Stomach smooth muscle (tissue), 2 donors: ENCODE data around the gene CFAP69.
"Not testable (repeated sequence)": the region's sequence is repeated elsewhere in the genome, so short reads cannot be mapped to it uniquely, and the experiment has no call there.

Experiments used
- H3K27ac ChIP-seq: one replicate; pipeline ENCODE4 v1.7.0; 2013; ENCODE audit warnings: mild to moderate bottlenecking, low read length, inconsistent platforms
- H3K27me3 ChIP-seq, 2 donors: one replicate each; pipeline ENCODE4 v1.7.0; 2013; ENCODE audit warnings: low read length in 2 of 2; ENCODE audit not compliant: insufficient read depth in 2 of 2, control insufficient read depth in 1 of 2
- H3K36me3 ChIP-seq, 2 donors: one replicate each; pipeline ENCODE4 v1.7.0; 2013; ENCODE audit warnings: low read length in 2 of 2; ENCODE audit not compliant: control insufficient read depth in 2 of 2, insufficient read depth in 2 of 2
- H3K4me1 ChIP-seq: one replicate; pipeline ENCODE4 v1.7.0; 2013; ENCODE audit warnings: low read length; ENCODE audit not compliant: control insufficient read depth, insufficient read depth
- H3K4me3 ChIP-seq, 2 donors: one replicate each; pipeline ENCODE4 v1.7.0; 2013; ENCODE audit warnings: low read length in 2 of 2
- H3K9ac ChIP-seq, 2 donors: one replicate each; pipeline ENCODE4 v1.7.0; 2013; ENCODE audit warnings: low read length in 2 of 2, mild to moderate bottlenecking in 1 of 2
- H3K9me3 ChIP-seq, 2 donors: one replicate each; pipeline ENCODE4 v1.7.0; 2013; ENCODE audit warnings: low read length in 2 of 2; ENCODE audit not compliant: control insufficient read depth in 2 of 2
- donor health status: healthy.
- donor health status: Pancreatic carcinoma.

The CFAP69 gene

DNA sequence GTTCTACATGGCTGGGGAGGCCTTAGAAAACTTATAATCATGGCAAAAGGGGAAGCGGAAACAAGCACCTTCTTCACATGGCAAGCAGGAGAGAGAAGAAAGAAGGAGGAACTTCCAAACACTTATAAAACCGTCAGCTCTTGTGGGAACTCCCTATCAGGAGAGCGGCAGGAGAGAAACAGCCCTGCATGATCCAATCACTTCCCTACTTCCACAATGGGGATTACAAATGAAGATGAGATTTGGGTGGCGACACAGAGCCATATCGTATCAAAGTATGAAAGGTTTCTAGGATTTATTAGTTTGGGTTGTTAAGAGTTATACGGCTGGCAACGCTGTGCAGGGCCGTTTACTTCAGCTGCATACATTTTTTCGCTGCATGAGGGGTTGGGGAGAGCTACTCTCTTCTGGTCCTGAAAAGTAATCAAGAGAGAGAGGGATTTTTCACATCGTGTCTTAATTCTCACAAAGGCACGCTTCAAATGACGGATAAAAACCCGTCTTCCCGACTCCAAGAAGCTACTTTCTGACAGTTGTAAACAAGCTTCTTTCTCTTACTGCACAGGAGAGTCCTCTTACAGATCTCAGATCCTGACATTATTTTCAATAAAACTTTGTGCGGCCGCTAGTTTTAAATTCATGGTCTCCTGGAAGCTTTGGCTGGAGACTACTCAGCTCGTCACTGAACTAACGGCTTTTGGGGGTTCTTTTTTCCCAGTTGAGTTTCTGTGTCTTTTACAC lies 100.8 kb downstream of the CFAP69 start:
- Histone ChIP-seq H3K9me3 (no peaks in the 10 kb centered on the region), H3K36me3 (no peaks in the 10 kb centered on the region), H3K4me1 (no peaks in the 10 kb centered on the region), H3K9ac (peak overlapping the region; percentile 78 to 99), H3K4me3 (peak overlapping the region; percentile 64 to 99), H3K27ac (peak overlapping the region; percentile 78), H3K27me3 (no peaks in the 10 kb centered on the region)

DNA sequence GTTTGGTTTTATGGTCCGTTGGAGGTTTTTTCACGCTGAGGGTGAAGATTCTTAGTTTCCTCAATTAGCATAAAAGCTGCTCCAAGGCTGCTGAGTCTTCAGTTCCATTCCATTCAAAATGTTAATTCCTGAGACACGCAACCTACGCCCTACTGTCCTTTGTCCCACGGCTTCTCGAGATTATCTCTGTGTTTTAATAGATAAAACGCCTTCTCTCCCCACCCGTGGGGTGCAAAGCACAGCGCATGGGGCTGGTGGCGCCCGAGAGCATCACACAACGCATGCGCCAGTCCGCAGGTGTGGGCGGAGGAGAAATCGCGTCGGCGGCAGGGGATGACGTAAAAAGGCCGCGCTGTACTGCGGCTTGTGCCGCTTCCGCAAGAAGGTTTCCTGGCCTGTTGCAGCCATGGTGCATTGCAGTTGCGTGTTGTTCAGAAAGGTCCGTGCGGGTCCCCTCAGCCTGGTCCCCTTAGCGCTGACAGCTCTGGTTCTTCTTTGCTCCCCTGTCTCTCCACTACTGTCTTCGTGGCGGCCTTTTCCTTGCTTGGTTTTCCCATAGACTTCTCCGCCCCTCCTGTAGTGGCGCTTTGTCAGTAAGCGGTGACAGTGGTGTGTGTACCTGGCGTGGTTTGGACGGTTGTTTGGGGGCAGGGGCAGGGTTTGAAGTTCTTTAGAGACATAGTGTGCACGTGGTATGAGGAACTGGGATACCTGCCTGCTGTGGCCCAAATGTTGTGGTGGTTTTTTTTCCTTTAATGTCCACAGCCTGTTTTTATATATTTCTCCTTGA lies 101.6 kb downstream of the CFAP69 start, which contains the start of gene GTPBP10:
TSS of gene GTPBP10 (plus strand) at position 381 of the 790 bp plus-strand sequence. CDS start at position 407, 26 bp downstream.
- H3K36me3 ChIP-seq: no peaks in the 10 kb centered on the region
- peak within 1 kb of the TSS; percentile 78 for H3K27ac ChIP-seq
- H3K9me3 ChIP-seq: no peaks in the 10 kb centered on the region
- no peaks in the 10 kb centered on the region for H3K27me3 ChIP-seq
- H3K4me3 ChIP-seq: peak within 1 kb of the TSS; percentile 64 to 99
- H3K9ac ChIP-seq: peak within 1 kb of the TSS; percentile 78 to 99
- H3K4me1 ChIP-seq: no peaks in the 10 kb centered on the region

DNA sequence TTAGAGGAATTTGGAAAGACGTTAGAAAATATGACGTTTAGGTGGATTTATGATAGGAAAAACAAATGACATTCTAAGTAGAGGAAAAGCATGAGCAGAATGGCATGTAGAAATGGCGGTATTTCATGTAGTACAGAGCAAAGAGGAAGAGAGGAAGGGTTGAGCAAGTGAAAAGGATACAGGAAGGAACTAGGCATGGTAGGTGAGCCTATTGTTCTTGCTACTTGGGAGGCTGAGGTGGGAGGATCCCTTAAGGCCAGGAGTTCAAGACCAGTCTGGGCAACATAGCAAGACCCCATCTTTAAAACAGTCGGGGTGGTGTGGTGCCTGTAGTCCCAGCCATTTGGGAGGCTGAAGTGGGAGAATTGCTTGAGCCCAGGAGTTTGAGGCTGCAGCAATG lies 102.8 kb downstream of the CFAP69 start:
- no peak overlapping the region for H3K27ac ChIP-seq
- H3K4me1 ChIP-seq: no peaks in the 10 kb centered on the region
- no peaks in the 10 kb centered on the region for H3K9me3 ChIP-seq
- H3K27me3 ChIP-seq: no peaks in the 10 kb centered on the region
- H3K4me3 ChIP-seq: peak overlapping the region in 1 of 2 donors; percentile 64
- no peak overlapping the region for H3K9ac ChIP-seq
- H3K36me3 ChIP-seq: no peaks in the 10 kb centered on the region

DNA sequence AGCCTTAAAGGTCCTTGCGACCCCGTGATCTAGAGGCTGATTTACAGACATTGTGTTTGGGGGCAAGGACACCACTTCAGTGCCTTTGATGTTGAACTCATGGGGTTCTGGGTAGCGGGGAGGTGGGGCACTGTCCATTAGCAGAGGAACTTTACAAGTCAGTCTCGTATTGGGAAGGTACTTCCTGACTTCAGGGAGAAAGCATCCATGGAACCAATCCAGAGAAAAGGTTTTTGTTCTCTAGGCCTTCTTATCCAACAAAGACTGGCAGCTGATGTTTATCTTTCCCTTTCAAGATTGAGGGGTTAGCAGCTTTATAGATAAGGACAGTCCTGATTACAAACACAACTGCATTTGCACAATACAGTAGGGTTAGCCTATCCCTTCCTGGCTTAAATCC lies 104.3 kb downstream of the CFAP69 start:
- no peaks in the 10 kb centered on the region for H3K4me1 ChIP-seq
- H3K9me3 ChIP-seq: no peaks in the 10 kb centered on the region
- H3K9ac ChIP-seq: no peak overlapping the region
- H3K4me3 ChIP-seq: no peak overlapping the region
- H3K27me3 ChIP-seq: no peaks in the 10 kb centered on the region
- H3K36me3 ChIP-seq: no peaks in the 10 kb centered on the region
- H3K27ac ChIP-seq: no peak overlapping the region

DNA sequence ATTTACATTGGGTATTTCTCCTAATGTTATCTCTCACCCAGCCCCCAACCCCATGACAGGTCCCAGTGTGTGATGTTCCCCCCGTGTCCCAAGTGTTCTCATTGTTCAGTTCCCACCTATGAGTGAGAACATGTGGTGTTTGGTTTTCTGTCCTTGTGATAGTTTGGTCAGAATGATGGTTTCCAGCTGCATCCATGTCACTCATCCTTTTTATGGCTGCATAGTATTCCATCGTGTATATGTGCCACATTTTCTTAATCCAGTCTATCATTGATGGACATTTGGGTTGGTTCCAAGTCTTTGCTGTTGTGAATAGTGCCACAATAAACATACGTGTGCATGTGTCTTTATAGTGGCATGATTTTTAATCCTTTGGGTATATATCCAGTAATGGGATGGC lies 105.1 kb downstream of the CFAP69 start:
- not testable (repeated sequence) for H3K9ac ChIP-seq, H3K27ac ChIP-seq, H3K9me3 ChIP-seq, H3K4me1 ChIP-seq, H3K4me3 ChIP-seq, H3K27me3 ChIP-seq, H3K36me3 ChIP-seq

DNA sequence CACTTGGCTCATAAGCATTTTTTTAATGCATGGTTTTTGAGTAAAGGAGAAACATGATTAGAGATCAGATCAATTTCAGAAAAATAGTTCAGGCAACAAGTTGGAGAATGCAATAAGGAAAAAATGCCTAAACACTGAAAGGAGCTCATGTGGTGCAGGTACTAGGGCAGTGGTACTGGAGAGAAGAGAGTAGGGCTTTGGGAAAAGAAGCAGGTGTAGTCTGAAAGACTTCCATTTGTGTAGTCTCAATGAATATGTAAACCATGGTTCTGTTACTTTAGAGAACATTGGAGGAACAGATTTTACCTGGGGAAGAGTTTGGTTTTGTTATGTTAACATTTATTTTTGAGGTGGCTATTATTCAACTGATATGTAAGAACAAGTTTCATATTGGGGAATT lies 107.0 kb downstream of the CFAP69 start:
- peaks cover 0 to 10% of the 10 kb centered on the region in 2 donors for H3K36me3 ChIP-seq
- H3K27me3 ChIP-seq: no peaks in the 10 kb centered on the region
- no peaks in the 10 kb centered on the region for H3K9me3 ChIP-seq
- H3K27ac ChIP-seq: no peak overlapping the region
- no peaks in the 10 kb centered on the region for H3K4me1 ChIP-seq
- no peak overlapping the region for H3K4me3 ChIP-seq
- no peak overlapping the region for H3K9ac ChIP-seq
